ENCODE results near the gene EXOSC2.
"Not testable (repeated sequence)": the region's sequence is repeated elsewhere in the genome, so short reads cannot be mapped to it uniquely, and the experiment has no call there.

DNA sequence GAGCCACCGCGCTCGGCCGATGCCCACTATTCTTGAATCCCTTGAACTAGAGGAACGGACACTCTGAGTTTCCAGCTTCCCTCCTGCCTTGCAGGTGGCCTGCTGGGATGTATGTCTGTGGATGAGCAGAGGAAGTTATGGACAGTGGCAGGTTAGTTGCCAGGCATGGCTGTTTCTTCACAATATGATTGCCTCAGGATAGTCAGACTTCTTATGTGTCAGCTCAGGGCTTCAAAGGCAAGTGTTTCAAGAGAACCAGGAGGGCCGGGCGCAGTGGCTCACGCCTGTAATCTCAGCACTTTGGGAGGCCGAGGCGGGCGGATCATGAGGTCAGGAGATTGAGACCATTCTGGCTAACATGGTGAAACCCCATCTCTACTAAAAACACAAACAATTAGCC is 7.6 kb upstream of the EXOSC2 start:
- TF ChIP-seq, protein P1, sequence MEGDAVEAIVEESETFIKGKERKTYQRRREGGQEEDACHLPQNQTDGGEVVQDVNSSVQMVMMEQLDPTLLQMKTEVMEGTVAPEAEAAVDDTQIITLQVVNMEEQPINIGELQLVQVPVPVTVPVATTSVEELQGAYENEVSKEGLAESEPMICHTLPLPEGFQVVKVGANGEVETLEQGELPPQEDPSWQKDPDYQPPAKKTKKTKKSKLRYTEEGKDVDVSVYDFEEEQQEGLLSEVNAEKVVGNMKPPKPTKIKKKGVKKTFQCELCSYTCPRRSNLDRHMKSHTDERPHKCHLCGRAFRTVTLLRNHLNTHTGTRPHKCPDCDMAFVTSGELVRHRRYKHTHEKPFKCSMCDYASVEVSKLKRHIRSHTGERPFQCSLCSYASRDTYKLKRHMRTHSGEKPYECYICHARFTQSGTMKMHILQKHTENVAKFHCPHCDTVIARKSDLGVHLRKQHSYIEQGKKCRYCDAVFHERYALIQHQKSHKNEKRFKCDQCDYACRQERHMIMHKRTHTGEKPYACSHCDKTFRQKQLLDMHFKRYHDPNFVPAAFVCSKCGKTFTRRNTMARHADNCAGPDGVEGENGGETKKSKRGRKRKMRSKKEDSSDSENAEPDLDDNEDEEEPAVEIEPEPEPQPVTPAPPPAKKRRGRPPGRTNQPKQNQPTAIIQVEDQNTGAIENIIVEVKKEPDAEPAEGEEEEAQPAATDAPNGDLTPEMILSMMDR (IDR thresholded peaks at IDR 0.05) = not testable (repeated sequence)
- not testable (repeated sequence) for TF ChIP-seq POLR2AphosphoS5 (IDR thresholded peaks at IDR 0.05)
